GM19035 (cell line): Measurements from ENCODE around the gene HMSD.
A peak's percentile ranks its signal among the peaks of the same experiment; 100 is the strongest.
"Not testable (repeated sequence)": the region's sequence is repeated elsewhere in the genome, so short reads cannot be mapped to it uniquely, and the experiment has no call there.

Experiments used
- ATAC-seq: cut with Tn5 transposase; IDR thresholded peaks from one replicate; pipeline ENCODE4 v1.9.1; 2021; ENCODE audit not compliant: unreplicated experiment

Gene HMSD

GRCh38 chr18:63949068-63949737 is at the start of gene HMSD:
HMSD (plus strand) TSS chr18:63949301; CDS start chr18:63953456, 4,155 bp downstream.
- ATAC-seq: peak; percentile 94

GRCh38 chr18:63903851-63904570 is 45.1 kb upstream of the HMSD start:
- no peak for ATAC-seq

- ATAC-seq: no peak
Observed at GRCh38 chr18:63904694-63905093, 44.4 kb upstream of the HMSD start.

- no peak for ATAC-seq
Observed at GRCh38 chr18:63905361-63905760, 43.7 kb upstream of the HMSD start.

- ATAC-seq: no peak
Observed at GRCh38 chr18:63906056-63906455, 43.0 kb upstream of the HMSD start.

GRCh38 chr18:63907664-63908063 is 41.4 kb upstream of the HMSD start, which contains the start of gene SERPINB10:
SERPINB10 (plus strand) TSS chr18:63907958; CDS start chr18:63915511, 7,553 bp downstream.
- ATAC-seq: peak; percentile 62

- no peak for ATAC-seq
Observed at GRCh38 chr18:63908858-63909257, 40.2 kb upstream of the HMSD start.

GRCh38 chr18:63909870-63910269 is 39.2 kb upstream of the HMSD start:
- peak; percentile 71 for ATAC-seq

GRCh38 chr18:63917817-63918216 is 31.3 kb upstream of the HMSD start:
- ATAC-seq: no peak

- ATAC-seq: no peak
Observed at GRCh38 chr18:63922049-63922448, 27.1 kb upstream of the HMSD start.

- no peak for ATAC-seq
Observed at GRCh38 chr18:63924551-63924950, 24.6 kb upstream of the HMSD start.

- ATAC-seq: no peak
Observed at GRCh38 chr18:63928331-63928730, 20.8 kb upstream of the HMSD start.

- not testable (repeated sequence) for ATAC-seq
Observed at GRCh38 chr18:63929369-63929768, 19.7 kb upstream of the HMSD start.

- ATAC-seq: no peak
Observed at GRCh38 chr18:63930773-63931354, 18.2 kb upstream of the HMSD start.

- peak; percentile 99 for ATAC-seq
Observed at GRCh38 chr18:63936156-63936931, 12.8 kb upstream of the HMSD start.

GRCh38 chr18:63936932-63937393 is 12.1 kb upstream of the HMSD start:
- ATAC-seq: no peak

- no peak for ATAC-seq
Observed at GRCh38 chr18:63940008-63940407, 9.1 kb upstream of the HMSD start.

- ATAC-seq: not testable (repeated sequence)
Observed at GRCh38 chr18:63940543-63941050, 8.5 kb upstream of the HMSD start.

- no peak for ATAC-seq
Observed at GRCh38 chr18:63947051-63947790, 1.9 kb upstream of the HMSD start.

- ATAC-seq: no peak
Observed at GRCh38 chr18:63951302-63951705, 2.2 kb downstream of the HMSD start.
